NCI-H1694 treated with DMSO at 0.1 percent for 48 hours (cell line): ENCODE measurements around the gene MRPL43.
A peak's percentile ranks its signal among the peaks of the same experiment; 100 is the strongest.
"Not testable (repeated sequence)": the region's sequence is repeated elsewhere in the genome, so short reads cannot be mapped to it uniquely, and the experiment has no call there.

Experiments
- DNase-seq: peaks from one replicate; lab custom pipeline; 2025; lab: John Stamatoyannopoulos, UW

The MRPL43 gene

GRCh38 chr10:100986952-100987684 is at the start of gene MRPL43, which contains the start of gene TWNK:
Gene MRPL43, minus strand, starts transcription at chr10:100987497. Its CDS starts 54 bp downstream, at chr10:100987443.
Gene TWNK, plus strand, starts transcription at chr10:100987543. Its CDS starts 668 bp downstream, at chr10:100988211.
- DNase-seq, result peak; percentile 43

GRCh38 chr10:101036726-101037125 is 49.4 kb upstream of the MRPL43 start:
- DNase-seq, result no peak

DNA sequence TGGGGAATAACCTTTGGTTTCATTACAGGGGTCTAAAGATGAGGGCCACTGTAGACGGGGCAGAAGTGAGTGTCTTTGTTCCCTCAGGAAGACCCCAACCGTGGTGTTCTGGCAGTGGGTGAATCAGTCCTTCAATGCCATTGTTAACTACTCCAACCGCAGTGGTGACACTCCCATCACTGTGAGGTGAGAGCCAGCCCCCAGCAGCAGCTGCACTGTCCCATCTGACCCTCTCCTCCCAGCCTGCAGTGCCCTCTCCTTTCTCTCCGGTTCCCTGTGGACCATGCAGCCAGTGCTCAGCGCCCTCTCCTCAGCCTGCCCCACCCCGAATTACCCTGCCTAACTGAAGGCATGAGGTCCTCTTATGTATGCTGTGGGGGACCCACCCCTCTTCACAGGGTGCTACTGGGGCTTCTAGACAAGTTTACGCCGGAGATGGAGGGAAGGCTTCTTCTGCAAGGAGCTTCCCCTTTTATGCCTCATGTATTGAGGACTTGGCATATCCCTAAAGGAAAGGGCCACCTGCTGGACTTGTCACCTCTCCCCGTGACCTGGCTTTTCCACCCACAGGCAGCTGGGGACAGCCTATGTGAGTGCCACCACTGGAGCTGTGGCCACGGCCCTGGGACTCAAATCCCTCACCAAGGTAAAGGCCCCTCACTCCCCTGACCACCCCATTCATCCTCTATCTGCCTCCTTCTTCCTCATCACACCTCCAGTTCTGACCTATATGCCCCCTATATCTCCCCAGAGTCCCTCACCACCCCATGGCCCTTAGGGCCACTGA is 48.8 kb upstream of the MRPL43 start:
- DNase-seq, result no peak

GRCh38 chr10:101035314-101035713 is 48.0 kb upstream of the MRPL43 start:
- DNase-seq, result no peak

DNA sequence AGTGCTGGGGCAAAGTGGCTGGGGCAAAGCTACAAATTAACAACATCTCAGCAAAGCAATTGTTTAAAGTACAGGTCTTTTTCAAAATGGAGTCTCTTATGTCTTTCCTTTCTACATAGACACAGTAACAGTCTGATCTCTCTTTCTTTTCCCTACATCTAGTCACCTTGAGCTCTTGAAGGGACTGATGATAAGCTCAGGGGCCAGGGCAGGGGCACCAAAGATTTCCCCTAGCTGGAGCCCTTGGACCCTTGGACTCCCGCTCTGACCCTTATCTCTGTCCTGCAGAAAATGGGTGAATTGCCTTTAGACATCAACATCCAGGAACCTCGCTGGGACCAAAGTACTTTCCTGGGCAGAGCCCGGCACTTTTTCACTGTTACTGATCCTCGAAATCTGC is 47.1 kb upstream of the MRPL43 start:
- DNase-seq, result not testable (repeated sequence)

GRCh38 chr10:101033276-101033675 is 46.0 kb upstream of the MRPL43 start:
- DNase-seq, result no peak

GRCh38 chr10:101032637-101033224 is 45.4 kb upstream of the MRPL43 start:
- peak; percentile 59 for DNase-seq

DNA sequence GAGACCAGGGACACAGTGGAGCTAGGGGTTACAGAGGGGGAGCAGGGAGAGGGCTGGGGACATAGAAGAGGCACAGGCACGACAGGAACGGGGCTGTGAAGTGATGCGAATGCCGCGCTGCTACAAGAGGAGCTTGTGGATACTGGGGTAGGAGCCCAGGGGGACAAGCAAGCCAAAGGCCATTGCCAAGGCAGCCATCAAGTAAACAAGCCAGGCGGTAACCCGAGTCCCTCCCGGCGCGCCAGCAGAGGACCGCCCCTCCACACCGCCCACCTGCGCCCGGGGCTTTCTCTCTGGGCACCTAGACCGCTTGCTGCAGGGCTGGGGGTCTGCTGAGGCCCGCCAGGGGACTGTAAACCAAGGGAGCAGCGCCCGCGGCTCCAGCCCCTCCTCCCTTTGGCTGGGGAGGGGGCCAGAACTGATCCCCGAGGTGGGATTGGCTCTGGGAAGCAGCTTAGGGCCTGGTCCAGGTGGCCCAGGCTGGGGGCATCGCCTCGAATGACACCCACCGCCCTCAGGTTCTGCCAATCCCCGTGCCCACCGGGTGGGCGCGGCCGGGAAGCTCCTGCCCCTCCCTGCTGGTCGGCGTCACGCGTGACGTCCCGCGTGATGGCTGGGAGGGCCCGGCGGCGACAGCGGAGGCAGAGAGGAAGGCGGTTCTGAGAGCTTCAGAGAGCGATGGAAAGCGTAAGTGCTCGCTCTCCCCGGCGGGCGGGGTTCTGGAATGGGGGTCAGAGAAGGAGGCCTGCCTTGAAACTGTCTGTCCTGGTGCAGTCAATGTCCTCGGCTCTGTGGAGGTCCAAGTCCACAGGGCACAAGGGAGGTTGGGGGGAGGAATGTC is 44.7 kb upstream of the MRPL43 start:
- DNase-seq, result peak; percentile 57

- peak; percentile 62 for DNase-seq
Observed at GRCh38 chr10:101031128-101031795, 44.0 kb upstream of the MRPL43 start, which contains the start of the genes PDZD7 and SFXN3. Gene PDZD7, minus strand, starts transcription at chr10:101031129. Its CDS starts 910 bp downstream, at chr10:101030219. Gene SFXN3, plus strand, starts transcription at chr10:101031234. Its CDS starts 3,461 bp downstream, at chr10:101034695.

DNA sequence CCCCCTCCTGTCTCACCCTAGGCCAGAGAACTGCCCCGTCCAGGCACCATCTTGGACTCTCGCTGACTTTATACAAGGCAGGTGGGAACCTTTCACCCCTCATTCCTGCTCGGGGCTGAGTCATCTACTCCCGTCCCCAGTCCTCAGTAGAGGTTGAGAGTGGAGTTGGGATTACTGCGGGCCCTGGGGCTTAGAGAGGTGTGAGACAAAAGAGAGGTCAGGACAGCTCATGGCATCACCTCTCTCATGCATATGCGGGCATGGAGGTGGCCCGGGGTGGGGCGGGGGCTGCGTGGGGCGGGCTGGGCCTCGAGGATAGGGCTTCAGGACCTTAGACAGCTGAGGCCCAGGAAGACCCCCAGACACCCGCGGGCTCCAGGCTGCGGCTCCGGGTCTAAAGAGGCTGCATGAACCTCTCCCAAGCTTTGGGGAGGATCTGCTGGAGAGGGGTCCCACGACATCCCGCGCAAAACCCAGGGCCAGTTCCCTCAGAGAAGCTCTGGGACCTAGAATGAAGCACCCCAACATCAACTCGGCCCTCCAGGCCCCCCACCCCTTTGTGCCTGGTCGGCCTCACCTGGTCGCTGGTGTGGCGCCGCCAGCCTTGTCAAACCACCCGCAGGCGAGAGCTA is 43.3 kb upstream of the MRPL43 start:
- no peak for DNase-seq

- DNase-seq, result no peak
Observed at GRCh38 chr10:101029520-101030295, 42.4 kb upstream of the MRPL43 start.

- no peak for DNase-seq
Observed at GRCh38 chr10:101028446-101029337, 41.4 kb upstream of the MRPL43 start.

DNA sequence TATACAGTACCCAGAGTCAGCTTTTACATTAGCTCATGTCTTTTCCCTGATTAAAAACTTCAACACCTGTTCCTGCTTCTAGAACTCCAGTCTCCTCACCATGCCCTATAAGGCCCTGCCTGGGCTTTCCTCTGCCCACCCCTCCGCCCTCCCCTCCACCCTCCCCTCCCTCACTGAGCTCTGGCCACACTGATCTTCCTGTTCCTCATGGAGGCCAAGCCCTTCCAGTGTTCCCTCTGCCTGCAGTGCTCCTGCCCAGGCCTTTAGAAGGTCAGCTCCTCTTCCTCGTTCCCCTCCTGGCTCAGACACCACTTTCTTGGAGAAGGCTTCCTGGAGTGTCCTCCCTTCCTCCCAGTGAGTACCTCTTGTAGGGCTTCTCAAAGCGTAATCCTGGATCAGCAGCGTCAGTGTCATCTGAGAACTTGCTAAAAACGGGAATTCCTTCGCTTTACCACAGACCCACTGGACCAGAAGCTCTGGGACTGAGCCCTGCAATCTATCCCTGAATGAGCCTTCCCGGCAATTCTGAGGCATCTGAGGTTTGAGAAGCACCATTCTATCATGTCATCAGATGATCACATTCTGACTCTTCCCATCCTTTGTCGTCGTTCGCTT is 39.9 kb upstream of the MRPL43 start:
- DNase-seq, result no peak

GRCh38 chr10:101022967-101023705 is 35.8 kb upstream of the MRPL43 start:
- no peak for DNase-seq

- no peak for DNase-seq
Observed at GRCh38 chr10:101021692-101022251, 34.5 kb upstream of the MRPL43 start.

DNA sequence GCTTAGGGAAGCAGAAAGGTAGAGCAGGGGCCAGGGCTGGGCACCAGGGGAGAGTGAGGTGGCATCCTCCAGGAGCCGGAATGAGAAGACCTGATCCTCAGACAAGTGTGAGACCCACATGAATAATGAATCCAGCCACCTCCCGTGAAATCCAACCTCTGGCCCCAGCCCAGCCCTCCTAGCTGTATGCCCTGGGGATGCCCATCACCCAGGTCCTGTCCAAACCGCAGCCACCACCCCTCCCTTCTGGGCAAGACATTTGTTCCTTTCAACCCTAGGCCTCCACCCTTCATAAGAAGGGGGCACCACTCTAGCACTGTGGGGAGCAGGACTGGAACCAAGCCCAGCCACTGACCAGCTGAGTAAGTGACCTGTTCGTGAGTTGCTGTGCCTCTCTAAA is 33.9 kb upstream of the MRPL43 start:
- DNase-seq, result no peak

GRCh38 chr10:101020427-101021075 is 33.3 kb upstream of the MRPL43 start:
- DNase-seq, result no peak
